Measurements from ENCODE around the gene DSTYK.
A peak's percentile ranks its signal among the peaks of the same experiment; 100 is the strongest.
"Not testable (repeated sequence)": the region's sequence is repeated elsewhere in the genome, so short reads cannot be mapped to it uniquely, and the experiment has no call there.

The DSTYK gene

DNA sequence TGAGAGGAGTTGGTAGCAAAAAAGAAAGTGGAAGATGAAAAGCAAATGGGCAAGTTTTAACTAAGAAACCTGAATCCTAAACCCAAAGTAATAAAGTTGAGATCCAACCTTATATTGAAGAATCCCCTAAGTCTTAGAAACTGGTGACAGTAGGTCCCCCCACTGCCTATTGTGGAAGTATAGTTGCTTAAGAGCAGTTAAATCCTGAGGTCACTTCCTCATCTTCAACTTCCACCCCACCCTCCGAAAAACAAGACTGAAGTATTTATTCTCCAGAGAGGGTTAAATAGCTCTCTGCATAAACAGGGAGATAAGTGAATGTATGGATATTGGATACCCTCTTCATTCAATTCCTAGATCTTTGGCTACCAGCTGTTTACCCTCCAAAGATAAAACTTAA lies 3.3 kb upstream of the DSTYK start:
- no peak for DNase-seq (ENCODE audit: low spot score)

GRCh38 chr1:205211839-205212536 lies 486 bp upstream of the DSTYK start:
- no peak for DNase-seq (ENCODE audit: low spot score)

- DNase-seq (ENCODE audit: low spot score), result peak; percentile 59
Observed at GRCh38 chr1:205210756-205211168, 740 bp downstream of the DSTYK start.

GRCh38 chr1:205208811-205209210 lies 2.7 kb downstream of the DSTYK start:
- no peak for DNase-seq (ENCODE audit: low spot score)

GRCh38 chr1:205205055-205205454 lies 6.4 kb downstream of the DSTYK start:
- DNase-seq (ENCODE audit: low spot score), result peak; percentile 29

GRCh38 chr1:205204552-205204951 lies 7.0 kb downstream of the DSTYK start:
- no peak for DNase-seq (ENCODE audit: low spot score)

DNA sequence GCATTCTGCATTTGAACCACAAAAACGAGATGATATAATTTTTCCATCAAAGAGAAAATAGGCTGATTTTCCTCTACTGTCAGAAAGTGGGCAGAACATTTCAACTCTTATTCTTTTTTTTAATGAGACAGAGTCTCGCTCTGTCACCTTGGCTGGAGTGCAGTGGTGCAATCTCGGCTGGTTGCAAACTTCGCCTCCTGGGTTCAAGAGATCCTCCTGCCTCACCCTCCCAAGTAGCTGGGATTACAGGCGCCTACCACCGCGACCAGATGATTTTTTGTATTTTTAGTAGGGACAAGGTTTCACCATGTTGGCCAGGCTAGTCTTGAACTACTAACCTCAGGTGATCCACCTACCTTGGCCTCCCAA lies 11.6 kb downstream of the DSTYK start:
- DNase-seq (ENCODE audit: low spot score), result no peak

DNA sequence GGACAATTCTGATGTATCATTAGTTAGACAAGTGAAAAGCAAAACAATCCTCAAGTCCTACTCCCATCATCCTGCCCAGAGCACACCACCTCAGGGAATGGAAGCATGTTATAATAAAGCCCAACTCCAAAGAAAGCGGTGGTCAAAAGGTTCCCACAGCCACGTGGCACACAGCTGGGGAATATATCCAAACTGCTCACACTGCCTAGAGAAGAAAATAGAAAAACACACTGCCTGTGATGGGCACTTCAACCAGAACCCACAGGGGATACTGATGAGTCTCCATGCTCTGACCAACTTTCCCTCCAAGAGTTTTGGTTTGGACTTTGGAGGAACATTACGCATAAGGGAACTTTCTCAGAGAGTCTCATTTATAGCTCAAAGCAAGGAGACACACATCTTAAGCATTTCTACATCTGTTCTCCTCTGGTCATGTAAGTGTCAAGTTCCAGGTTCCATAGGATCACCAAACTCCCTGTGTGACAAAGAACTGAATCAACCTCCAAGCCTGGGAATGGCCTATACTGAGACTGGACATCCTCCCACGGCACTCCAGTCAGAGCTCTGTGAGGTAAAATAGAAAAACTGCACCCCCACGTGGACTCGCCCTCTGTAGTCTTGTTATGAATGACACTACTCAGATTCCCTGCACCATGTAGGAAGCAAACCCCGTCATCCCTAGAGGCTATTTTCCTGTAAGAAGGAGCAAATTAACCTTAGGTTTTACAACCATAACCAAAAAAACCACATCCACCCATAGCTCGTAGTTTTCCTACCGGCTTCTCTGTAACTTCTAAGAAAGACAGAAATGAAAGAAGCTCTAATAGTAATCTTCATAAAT lies 12.2 kb downstream of the DSTYK start:
- no peak for DNase-seq (ENCODE audit: low spot score)

DNA sequence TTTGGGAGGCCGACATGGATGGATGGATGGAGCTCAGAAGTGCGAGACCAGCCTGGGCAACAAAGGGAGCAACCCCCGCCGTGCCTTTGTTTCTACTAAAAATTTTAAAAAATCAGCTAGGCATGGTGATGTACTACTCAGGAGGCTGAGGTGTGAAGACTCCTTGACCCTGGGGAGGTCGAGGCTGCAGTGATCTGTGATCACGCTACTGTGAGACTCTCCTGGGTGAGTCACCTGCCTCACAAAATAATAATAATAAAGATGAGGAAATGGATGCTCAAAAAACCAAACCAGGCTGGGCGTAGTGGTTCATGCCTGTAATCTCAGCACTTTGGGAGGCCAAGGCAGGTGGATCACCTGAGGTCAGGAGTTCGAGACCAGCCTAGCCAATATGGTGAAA lies 19.2 kb downstream of the DSTYK start:
- DNase-seq (ENCODE audit: low spot score), result no peak

- no peak for DNase-seq (ENCODE audit: low spot score)
Observed at GRCh38 chr1:205191622-205192021, 19.9 kb downstream of the DSTYK start.

DNA sequence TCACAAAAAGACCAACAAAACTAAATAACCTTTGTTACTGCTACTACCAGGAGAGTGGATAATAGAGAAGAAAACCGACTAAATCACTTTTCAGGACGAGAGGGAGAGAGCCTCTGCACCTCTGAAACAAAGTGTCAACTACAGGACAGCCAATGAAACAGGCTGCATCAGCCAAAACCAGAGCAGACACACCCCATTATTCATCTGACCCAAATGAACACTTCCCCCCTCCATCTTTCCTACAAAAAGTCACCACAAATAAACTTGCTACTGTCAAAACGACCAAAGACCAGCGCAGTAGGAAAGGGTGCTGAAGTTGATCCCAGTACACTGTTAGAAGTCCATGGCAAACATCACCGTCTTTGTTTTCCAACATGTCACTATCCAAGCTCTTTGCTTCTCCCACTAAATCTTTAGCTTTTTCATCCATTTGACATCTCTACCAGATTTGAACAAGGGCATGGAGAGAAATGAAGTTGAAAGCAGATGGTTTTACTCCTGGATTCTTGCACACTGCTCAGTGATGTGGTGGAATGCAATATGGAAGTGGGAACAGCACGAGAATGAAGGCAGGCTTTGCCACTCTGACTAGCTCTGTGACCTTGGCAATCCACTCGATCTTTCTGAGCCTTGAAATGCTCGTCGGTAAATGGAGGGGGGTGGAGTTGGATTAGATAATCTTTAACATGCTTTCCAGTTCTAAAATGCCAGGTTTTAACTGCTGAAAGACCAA lies 20.5 kb downstream of the DSTYK start:
- no peak for DNase-seq (ENCODE audit: low spot score)

GRCh38 chr1:205189131-205189530 lies 22.4 kb downstream of the DSTYK start:
- no peak for DNase-seq (ENCODE audit: low spot score)

GRCh38 chr1:205188596-205188995 lies 22.9 kb downstream of the DSTYK start:
- DNase-seq (ENCODE audit: low spot score), result no peak

DNA sequence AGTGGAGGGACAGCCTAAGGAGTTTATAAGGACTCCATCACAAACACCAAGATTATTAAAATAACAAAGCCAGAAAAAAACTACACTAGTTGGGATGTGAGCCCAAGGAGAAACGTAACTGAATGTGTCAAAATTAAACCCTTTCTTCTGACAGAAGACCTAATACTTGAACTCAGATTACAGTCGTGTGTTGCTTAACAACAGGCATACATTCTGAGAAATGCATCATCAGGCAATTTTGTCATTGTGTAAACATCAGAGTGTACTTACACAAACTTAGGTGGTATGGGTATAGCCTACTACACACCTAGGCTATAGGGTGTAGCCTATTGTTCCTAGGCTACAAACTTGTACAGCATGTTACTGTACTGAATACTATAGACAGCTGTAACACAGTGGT lies 23.4 kb downstream of the DSTYK start:
- no peak for DNase-seq (ENCODE audit: low spot score)

DNA sequence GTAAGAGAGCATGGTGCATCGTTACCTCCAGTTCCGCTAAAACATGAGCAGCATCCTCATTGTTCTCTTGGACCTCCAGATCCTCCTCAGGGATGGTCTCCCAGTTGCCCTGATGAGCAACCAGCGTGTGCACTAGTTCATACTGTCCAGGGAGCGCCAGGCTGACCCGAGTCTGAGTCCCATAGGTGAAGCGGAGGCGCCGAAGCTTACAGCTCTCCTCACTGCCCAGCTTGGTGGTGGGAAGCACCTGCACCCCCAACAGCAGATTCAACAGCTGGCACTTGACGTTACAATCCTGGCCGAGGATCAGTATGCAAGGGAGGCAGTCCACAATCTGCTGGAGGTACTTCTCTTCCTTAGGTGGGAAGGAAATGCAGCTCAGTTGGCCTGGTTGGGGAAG lies 24.1 kb downstream of the DSTYK start:
- DNase-seq (ENCODE audit: low spot score), result no peak

DNA sequence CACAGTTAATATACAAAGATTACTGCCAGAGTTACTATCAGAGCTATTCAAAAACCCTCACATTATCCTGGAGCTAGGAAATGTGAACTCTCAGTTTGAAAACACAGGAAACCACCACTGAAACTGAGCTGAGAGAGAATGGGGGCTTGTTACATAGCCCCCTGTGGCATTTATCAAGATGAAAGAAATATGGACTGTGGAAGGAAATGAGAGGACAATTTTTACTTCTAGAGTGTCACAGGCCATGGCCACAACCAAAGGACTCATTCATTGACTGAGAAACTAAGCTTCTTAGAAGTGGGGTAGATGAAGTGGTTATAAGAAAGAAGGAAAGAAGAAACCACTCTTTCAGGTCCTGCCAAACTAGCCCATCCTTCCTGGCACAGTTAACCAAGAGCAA lies 25.3 kb downstream of the DSTYK start:
- no peak for DNase-seq (ENCODE audit: low spot score)

DNA sequence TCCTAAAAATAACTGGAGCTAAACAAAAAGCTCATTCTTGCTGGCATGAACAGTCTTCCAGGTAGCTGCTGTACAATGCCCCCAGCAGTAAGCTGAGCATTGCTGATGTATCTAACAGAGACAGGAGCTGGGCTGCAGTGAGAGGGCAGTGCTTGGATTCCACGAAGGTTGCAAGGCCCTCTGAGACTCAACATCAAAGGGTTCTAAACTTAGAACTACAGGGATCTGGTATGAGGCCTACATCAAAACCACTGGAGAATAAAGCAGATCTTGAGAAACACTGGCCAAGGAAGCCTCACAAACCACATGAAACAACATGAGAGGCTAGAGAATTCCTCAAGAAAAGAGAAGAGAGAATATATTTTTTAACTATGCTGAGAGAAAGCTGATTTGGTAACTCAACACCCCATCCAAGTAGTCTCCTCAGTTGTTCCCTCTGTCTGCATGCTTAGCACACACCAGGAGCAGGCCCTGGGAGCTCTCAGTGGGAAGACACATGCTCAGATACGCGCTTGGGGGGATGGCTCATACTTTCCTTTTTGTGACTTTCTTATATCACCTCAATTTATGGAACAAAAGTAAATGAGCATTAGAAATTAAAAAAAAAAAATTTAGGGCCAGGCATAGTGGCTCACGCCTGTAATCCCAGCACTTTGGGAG lies 27.7 kb downstream of the DSTYK start:
- DNase-seq (ENCODE audit: low spot score), result no peak

DNA sequence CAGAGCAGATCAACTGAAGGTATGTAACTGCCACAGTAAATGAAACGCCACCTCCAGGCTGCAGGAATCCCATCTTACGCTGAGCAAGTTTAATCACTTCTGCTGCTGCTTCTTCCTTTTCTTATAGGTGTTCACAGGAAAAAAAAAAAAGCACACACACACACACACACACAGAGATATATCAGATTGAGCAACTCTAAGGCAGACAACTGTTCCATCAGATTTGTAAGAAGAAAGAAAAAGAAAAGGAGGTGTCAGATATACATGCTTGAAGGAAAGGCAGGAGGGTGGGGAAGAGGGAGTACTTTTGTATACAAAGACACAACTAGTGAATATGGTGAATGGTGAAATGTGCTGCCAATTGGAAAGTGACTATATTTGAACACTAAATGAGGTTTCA lies 28.6 kb downstream of the DSTYK start:
- no peak for DNase-seq (ENCODE audit: low spot score)

GRCh38 chr1:205180331-205180730 lies 31.2 kb downstream of the DSTYK start:
- not testable (repeated sequence) for DNase-seq (ENCODE audit: low spot score)

- DNase-seq (ENCODE audit: low spot score), result peak; percentile 37
Observed at GRCh38 chr1:205179842-205180241, 31.7 kb downstream of the DSTYK start.

GRCh38 chr1:205172729-205173366 lies 38.7 kb downstream of the DSTYK start:
- peak; percentile 89 for DNase-seq (ENCODE audit: low spot score)

GRCh38 chr1:205171369-205171768 lies 40.1 kb downstream of the DSTYK start:
- no peak for DNase-seq (ENCODE audit: low spot score)
